Skeletal muscle tissue (tissue), 4 donors: ENCODE results near the gene NRG3. TPM values are rescaled to one million over a fixed set of nuclear protein-coding genes. Genes with fewer than 3 reads are reported as not detected.
"Not testable (repeated sequence)": the region's sequence is repeated elsewhere in the genome, so short reads cannot be mapped to it uniquely, and the experiment has no call there.

Experiments used
- H3K27ac ChIP-seq: one replicate; pipeline ENCODE4 v1.7.0; 2013; ENCODE audit warnings: mild to moderate bottlenecking, low read depth, low read length, inconsistent platforms
- H3K27me3 ChIP-seq, 3 donors: one replicate each; pipeline ENCODE4 v1.7.0; 2013; ENCODE audit warnings: low read length in 3 of 3; ENCODE audit not compliant: control insufficient read depth in 3 of 3, insufficient read depth in 3 of 3
- H3K36me3 ChIP-seq, 3 donors: one replicate each; pipeline ENCODE4 v1.7.0; 2013; ENCODE audit warnings: low read length in 3 of 3; ENCODE audit not compliant: control insufficient read depth in 3 of 3, insufficient read depth in 3 of 3
- H3K4me1 ChIP-seq, 3 donors: one replicate each; pipeline ENCODE4 v1.7.0; 2013; ENCODE audit warnings: low read length in 3 of 3, mild to moderate bottlenecking in 3 of 3; ENCODE audit not compliant: control insufficient read depth in 3 of 3, insufficient read depth in 3 of 3
- H3K4me3 ChIP-seq, 3 donors: one replicate each; pipeline ENCODE4 v1.7.0; 2013; ENCODE audit warnings: low read length in 3 of 3
- H3K9ac ChIP-seq, 3 donors: one replicate each; pipeline ENCODE4 v1.7.0; 2013; ENCODE audit warnings: low read length in 3 of 3, mild to moderate bottlenecking in 3 of 3, moderate library complexity in 2 of 3, low read depth in 1 of 3
- H3K9me3 ChIP-seq, 3 donors: one replicate each; pipeline ENCODE4 v1.7.0; 2013; ENCODE audit warnings: low read length in 3 of 3; ENCODE audit not compliant: control insufficient read depth in 3 of 3
- total RNA-seq: library from RNA; depleted of rRNA; stranded (reverse); fragments of >200 nt; gene quantifications from one replicate; pipeline ENCODE4 v1.2.3, GENCODE V29; 2014
- donor health status: Osteomylitis.

NRG3 gene
- total RNA-seq, 1 donor from 2014 or later: not detected

DNA sequence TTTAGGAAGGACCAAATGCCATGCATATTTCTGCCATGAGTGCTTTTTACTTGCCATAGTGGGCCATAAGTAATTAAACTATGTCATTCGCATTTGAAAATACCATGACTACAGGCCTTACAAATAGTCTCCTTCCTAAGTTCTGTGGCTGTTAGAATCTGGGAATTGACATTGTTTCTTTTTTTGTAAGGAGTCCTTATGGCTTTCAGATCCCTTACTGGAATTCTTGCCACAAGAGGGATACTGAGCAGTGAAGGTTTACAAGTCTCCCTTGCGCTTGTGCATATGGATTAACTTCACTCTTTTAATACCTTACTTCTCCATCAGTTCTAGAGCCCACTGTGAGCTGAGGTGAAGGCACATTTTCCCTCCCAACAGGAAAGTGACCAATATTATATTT, 166.0 kb downstream of the NRG3 start:
- Histone ChIP-seq H3K9ac (no peak overlapping the region), H3K4me3 (no peak overlapping the region), H3K27me3 (no peaks in the 10 kb centered on the region), H3K36me3 (no peaks in the 10 kb centered on the region), H3K27ac (no peak overlapping the region), H3K4me1 (no peaks in the 10 kb centered on the region), H3K9me3 (no peaks in the 10 kb centered on the region)

- H3K27ac ChIP-seq: no peak overlapping the region
- no peaks in the 10 kb centered on the region for H3K9me3 ChIP-seq
- H3K4me3 ChIP-seq: no peak overlapping the region
- H3K4me1 ChIP-seq: no peaks in the 10 kb centered on the region
- no peaks in the 10 kb centered on the region for H3K36me3 ChIP-seq
- H3K9ac ChIP-seq: no peak overlapping the region
- H3K27me3 ChIP-seq: no peaks in the 10 kb centered on the region
These were observed 181.4 kb downstream of the NRG3 start for GRCh38 chr10:82056391-82056790.

DNA sequence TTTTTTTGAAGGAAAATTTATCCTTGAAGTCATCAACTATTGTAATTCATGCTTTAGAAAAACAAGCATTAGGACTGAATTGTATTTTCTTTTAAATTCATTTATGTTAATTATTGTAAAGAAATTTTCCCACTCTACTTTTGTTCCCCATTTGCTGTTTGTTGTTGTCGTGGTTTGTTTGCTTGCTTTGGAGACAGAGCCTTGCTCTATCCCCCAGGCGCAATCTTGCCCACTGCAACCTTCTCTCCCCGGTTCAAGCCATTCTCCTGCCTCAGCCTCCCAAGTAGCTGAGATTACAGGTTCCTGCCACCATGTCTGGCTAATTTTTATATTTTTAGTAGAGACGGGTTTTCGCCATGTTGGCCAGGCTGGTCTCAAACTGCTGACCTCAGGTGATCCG, 192.2 kb downstream of the NRG3 start:
- H3K36me3 ChIP-seq, H3K9ac ChIP-seq, H3K4me3 ChIP-seq, H3K9me3 ChIP-seq, H3K4me1 ChIP-seq, H3K27me3 ChIP-seq, H3K27ac ChIP-seq: not testable (repeated sequence)

GRCh38 chr10:82068501-82068900, 193.5 kb downstream of the NRG3 start:
- no peaks in the 10 kb centered on the region for H3K27me3 ChIP-seq
- H3K27ac ChIP-seq: no peak overlapping the region
- H3K9ac ChIP-seq: no peak overlapping the region
- no peaks in the 10 kb centered on the region for H3K4me1 ChIP-seq
- no peak overlapping the region for H3K4me3 ChIP-seq
- H3K9me3 ChIP-seq: no peaks in the 10 kb centered on the region
- no peaks in the 10 kb centered on the region for H3K36me3 ChIP-seq

GRCh38 chr10:82071231-82071630, 196.2 kb downstream of the NRG3 start:
- no peak overlapping the region for H3K9ac ChIP-seq
- no peaks in the 10 kb centered on the region for H3K36me3 ChIP-seq
- no peaks in the 10 kb centered on the region for H3K4me1 ChIP-seq
- H3K27ac ChIP-seq: no peak overlapping the region
- no peak overlapping the region for H3K4me3 ChIP-seq
- H3K9me3 ChIP-seq: no peaks in the 10 kb centered on the region
- H3K27me3 ChIP-seq: no peaks in the 10 kb centered on the region

- no peak overlapping the region for H3K9ac ChIP-seq
- no peak overlapping the region for H3K27ac ChIP-seq
- H3K9me3 ChIP-seq: no peaks in the 10 kb centered on the region
- no peak overlapping the region for H3K4me3 ChIP-seq
- no peaks in the 10 kb centered on the region for H3K36me3 ChIP-seq
- no peaks in the 10 kb centered on the region for H3K4me1 ChIP-seq
- H3K27me3 ChIP-seq: no peaks in the 10 kb centered on the region
These were observed 197.1 kb downstream of the NRG3 start for GRCh38 chr10:82072124-82072523.

DNA sequence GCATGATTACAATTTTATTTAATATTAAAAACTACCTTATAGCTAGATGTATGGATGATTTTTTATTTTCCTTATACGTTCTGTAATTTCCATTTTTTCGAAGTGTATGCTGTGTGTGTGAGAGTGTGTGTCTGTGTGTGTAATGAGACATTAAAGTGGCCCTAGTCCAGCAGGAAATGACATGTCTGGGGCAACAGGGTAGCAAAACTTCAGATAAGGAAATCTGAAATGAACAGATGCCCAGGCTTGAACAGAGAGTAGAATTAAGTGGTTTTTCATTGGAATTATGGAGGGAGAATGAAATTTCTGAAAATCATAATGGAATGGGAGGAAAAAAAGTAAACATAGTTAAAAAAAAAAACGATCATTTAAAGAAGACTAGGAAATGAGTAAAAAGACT, 200.6 kb downstream of the NRG3 start:
- Histone ChIP-seq H3K36me3 (no peaks in the 10 kb centered on the region), H3K9me3 (no peaks in the 10 kb centered on the region), H3K4me1 (no peaks in the 10 kb centered on the region), H3K27ac (no peak overlapping the region), H3K27me3 (no peaks in the 10 kb centered on the region), H3K4me3 (no peak overlapping the region), H3K9ac (no peak overlapping the region)

DNA sequence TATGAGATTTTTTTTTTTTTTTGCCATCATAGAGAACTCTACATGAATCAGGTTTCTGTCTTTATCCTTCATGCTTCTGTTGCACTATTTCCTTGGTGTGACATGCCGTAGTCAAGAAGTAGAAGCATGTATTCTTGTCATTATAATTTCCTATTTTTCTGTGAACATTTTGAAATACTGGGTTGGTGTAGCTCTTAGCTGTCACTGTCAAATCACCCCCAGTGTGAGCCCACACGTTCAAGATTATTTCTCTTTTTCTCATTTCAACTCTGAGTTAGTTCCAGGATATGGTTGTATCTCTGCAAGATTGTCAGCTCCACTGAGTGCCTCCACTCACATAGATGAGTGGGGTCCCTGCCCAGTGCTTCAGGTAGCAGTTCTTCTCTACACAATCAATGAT, 209.5 kb downstream of the NRG3 start:
- H3K27me3 ChIP-seq: no peaks in the 10 kb centered on the region
- no peak overlapping the region for H3K9ac ChIP-seq
- no peaks in the 10 kb centered on the region for H3K36me3 ChIP-seq
- H3K4me1 ChIP-seq: no peaks in the 10 kb centered on the region
- H3K9me3 ChIP-seq: no peaks in the 10 kb centered on the region
- no peak overlapping the region for H3K4me3 ChIP-seq
- no peak overlapping the region for H3K27ac ChIP-seq

DNA sequence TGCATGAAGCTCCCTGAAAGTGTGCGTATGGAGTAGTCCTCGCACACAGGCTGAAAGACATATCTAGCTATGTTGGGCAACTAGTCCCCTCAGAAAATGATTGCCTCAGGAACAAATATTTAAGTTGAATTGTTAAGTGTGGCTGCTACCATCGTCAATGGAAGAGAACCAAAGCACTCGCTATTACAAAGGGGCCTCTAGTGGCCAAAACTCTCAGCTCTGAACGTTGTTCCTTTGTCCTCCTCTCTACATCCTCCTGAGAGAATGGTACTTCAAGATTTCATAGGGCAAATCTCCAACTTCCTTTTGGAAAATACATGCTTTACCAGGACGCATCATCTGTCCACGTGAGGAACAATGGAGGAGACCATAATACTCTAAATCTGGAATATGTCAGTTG, 209.9 kb downstream of the NRG3 start:
- no peaks in the 10 kb centered on the region for H3K9me3 ChIP-seq
- H3K4me1 ChIP-seq: no peaks in the 10 kb centered on the region
- no peaks in the 10 kb centered on the region for H3K36me3 ChIP-seq
- no peak overlapping the region for H3K4me3 ChIP-seq
- no peak overlapping the region for H3K27ac ChIP-seq
- no peaks in the 10 kb centered on the region for H3K27me3 ChIP-seq
- H3K9ac ChIP-seq: no peak overlapping the region

GRCh38 chr10:82089327-82089726, 214.3 kb downstream of the NRG3 start:
- no peak overlapping the region for H3K27ac ChIP-seq
- H3K4me3 ChIP-seq: no peak overlapping the region
- H3K9me3 ChIP-seq: peaks cover 0 to 2% (median 0%) of the 10 kb centered on the region in 3 donors
- no peaks in the 10 kb centered on the region for H3K36me3 ChIP-seq
- no peaks in the 10 kb centered on the region for H3K4me1 ChIP-seq
- no peaks in the 10 kb centered on the region for H3K27me3 ChIP-seq
- no peak overlapping the region for H3K9ac ChIP-seq

- Histone ChIP-seq H3K9ac (no peak overlapping the region), H3K27ac (no peak overlapping the region), H3K27me3 (no peaks in the 10 kb centered on the region), H3K4me3 (no peak overlapping the region), H3K36me3 (no peaks in the 10 kb centered on the region), H3K9me3 (peaks cover 0 to 2% (median 0%) of the 10 kb centered on the region in 3 donors), H3K4me1 (no peaks in the 10 kb centered on the region)
These were observed 216.4 kb downstream of the NRG3 start for GRCh38 chr10:82091413-82091812.
